Measurements from ENCODE around the gene TLE4.

GRCh38 chr9:79655551-79655950 lies 83.8 kb downstream of the TLE4 start:
- TF ChIP-seq CTCF (optimal IDR thresholded peaks at IDR 0.05 in 1 of 3, IDR thresholded peaks at IDR 0.05 in 1 of 3, conservative IDR thresholded peaks at IDR 0.05 in 1 of 3; ENCODE audit: extremely low read depth in 1 of 3, insufficient read depth in 2 of 3, low read length in 3 of 3) (no peak), EZH2 (IDR thresholded peaks at IDR 0.05; ENCODE audit: low read length) (no peak)

All from keratinocyte (primary cell).